IPS DF 6.9 (cell line): ENCODE measurements around the gene MAPT.

ENCODE experiments used
- DNase-seq: peaks from one replicate; pipeline ENCODE4 v3.0.0-alpha.2; 2013; ENCODE audit warnings: low read depth, low spot score
- H3K27ac ChIP-seq: one replicate; pipeline ENCODE4 v1.5.1; 2013; ENCODE audit warnings: low read length, control low read depth
- H3K27me3 ChIP-seq: 2 replicates; pipeline ENCODE4 v1.6.1; 2013; ENCODE audit warnings: mild to moderate bottlenecking, low read length; ENCODE audit not compliant: control insufficient read depth, insufficient read depth
- H3K36me3 ChIP-seq: 2 replicates; pipeline ENCODE4 v1.6.1; 2013; ENCODE audit warnings: low read length; ENCODE audit not compliant: control insufficient read depth, insufficient read depth
- H3K4me1 ChIP-seq: 2 replicates; pipeline ENCODE4 v1.6.1; 2013; ENCODE audit warnings: low read length; ENCODE audit not compliant: control insufficient read depth, insufficient read depth
- H3K4me3 ChIP-seq: 2 replicates; pipeline ENCODE4 v1.5.1; 2013; ENCODE audit warnings: mild to moderate bottlenecking, low read length
- H3K9me3 ChIP-seq: 2 replicates; pipeline ENCODE4 v1.6.1; 2013; ENCODE audit warnings: low read length, inconsistent platforms; ENCODE audit not compliant: control insufficient read depth, insufficient read depth
- WGBS: extraction: QIAGEN DNeasy Blood & Tissue Kit; methylation state at CpG from one replicate; pipeline ENCODE4 v1.1.7; 2013; ENCODE audit warnings: mixed read lengths, missing lambda C conversion rate; ENCODE audit not compliant: insufficient read length, insufficient coverage; 5-methylcytosine and 5-hydroxymethylcytosine counted together

The MAPT gene

DNA sequence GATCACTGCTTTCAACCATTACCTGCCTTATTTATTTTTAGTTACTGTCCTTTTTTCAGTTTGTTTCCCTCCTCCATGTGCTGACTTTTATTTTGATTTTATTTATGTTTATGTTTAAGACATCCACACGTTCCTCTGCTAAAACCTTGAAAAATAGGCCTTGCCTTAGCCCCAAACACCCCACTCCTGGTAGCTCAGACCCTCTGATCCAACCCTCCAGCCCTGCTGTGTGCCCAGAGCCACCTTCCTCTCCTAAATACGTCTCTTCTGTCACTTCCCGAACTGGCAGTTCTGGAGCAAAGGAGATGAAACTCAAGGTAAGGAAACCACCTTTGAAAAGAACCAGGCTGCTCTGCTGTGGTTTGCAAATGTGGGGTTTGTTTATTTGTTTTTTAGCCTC lies 95.4 kb downstream of the MAPT start:
- H3K4me1 ChIP-seq, result 0 out of 2 replicates have a peak, but pooled peaks cover 1% of the 10 kb centered on the region
- no CpG with 5 or more reads among the region's 3 CpGs for WGBS
- no peaks in the 10 kb centered on the region for H3K36me3 ChIP-seq

DNA sequence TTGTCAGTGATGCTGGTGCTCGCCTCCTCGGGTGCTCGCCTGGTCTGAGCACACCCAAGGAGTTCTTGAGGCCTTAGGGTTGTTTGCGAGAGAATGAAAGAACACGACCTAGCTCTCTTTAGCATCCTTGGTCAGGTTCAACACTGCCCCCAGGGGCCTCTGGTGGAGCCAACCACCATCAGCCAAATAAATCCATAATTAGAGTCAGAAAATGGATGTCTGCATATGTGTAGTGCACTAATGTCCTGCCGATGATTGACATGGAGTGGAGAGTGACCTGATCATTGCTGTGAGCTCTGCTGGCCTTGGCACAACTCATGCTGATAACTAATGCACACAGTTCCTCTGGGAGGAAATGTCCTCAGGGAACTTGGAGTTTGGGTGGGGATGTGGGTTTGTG lies 96.5 kb downstream of the MAPT start:
- Histone ChIP-seq H3K4me1 (0 out of 2 replicates have a peak, but pooled peaks cover 1% of the 10 kb centered on the region), H3K27me3 (no peaks in the 10 kb centered on the region), H3K36me3 (no peaks in the 10 kb centered on the region), H3K27ac (no peak overlapping the region), H3K4me3 (no peak overlapping the region), H3K9me3 (no peaks in the 10 kb centered on the region)
- no CpG with 5 or more reads among the region's 6 CpGs for WGBS
- no peak for DNase-seq

More for the DNA sequence above, 95.4 kb downstream of the MAPT start:
- Histone ChIP-seq H3K4me3 (no peak overlapping the region), H3K9me3 (no peaks in the 10 kb centered on the region), H3K27me3 (no peaks in the 10 kb centered on the region), H3K27ac (no peak overlapping the region)
- DNase-seq, result no peak

- Histone ChIP-seq H3K9me3 (no peaks in the 10 kb centered on the region), H3K27ac (no peak overlapping the region), H3K4me3 (no peak overlapping the region), H3K27me3 (no peaks in the 10 kb centered on the region), H3K36me3 (no peaks in the 10 kb centered on the region), H3K4me1 (0 out of 2 replicates have a peak, but pooled peaks cover 1% of the 10 kb centered on the region)
- no CpG with 5 or more reads among the region's 10 CpGs for WGBS
- no peak for DNase-seq
Observed at GRCh38 chr17:45991341-45991740, 97.0 kb downstream of the MAPT start.

DNA sequence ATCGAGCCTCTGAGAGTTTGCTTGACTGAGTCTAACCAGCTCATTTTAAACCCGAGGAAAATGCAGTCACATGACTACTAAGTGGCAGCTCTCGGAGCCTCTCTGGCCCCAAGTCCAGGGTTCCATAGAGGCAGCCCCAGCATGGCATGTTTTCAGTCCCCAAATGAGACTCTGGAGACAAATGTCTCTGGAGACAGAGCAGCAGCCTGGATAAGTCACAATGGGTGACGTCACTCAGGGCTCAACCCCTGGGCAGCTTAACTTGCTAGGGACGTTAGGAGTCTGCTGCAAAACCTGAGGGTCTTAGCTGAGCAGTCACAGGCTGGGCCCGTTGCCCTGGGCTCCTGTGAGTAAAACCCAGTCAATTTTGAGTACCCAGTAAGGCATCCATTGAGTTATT lies 97.8 kb downstream of the MAPT start:
- DNase-seq, result no peak
- H3K9me3 ChIP-seq, result no peaks in the 10 kb centered on the region
- H3K36me3 ChIP-seq, result no peaks in the 10 kb centered on the region
- no CpG with 5 or more reads among the region's 6 CpGs for WGBS
- no peak overlapping the region for H3K4me3 ChIP-seq
- H3K27me3 ChIP-seq, result no peaks in the 10 kb centered on the region
- H3K4me1 ChIP-seq, result 0 out of 2 replicates have a peak, but pooled peaks cover 1% of the 10 kb centered on the region
- H3K27ac ChIP-seq, result no peak overlapping the region

DNA sequence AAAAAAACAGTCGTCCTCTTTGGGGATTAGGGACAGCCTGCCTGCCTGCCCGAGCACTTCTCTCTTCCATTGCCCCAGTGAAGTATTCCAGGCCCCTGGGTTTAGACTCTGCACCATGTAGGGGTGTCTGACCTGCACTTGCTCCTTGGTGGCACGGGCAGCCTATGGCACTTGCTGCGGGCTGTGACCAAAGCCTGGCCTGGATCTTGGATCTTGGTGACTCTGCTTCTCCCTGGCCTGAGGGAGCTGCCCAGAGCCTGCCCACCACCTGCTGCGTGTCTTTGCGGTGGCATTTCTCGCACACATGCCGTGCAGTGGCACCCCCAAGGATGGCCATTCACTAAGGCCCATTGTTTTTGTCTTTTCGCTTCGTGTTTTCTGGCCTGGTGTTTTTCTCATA lies 98.5 kb downstream of the MAPT start:
- Histone ChIP-seq H3K4me1 (0 out of 2 replicates have a peak, but pooled peaks cover 1% of the 10 kb centered on the region), H3K9me3 (no peaks in the 10 kb centered on the region), H3K4me3 (no peak overlapping the region), H3K36me3 (no peaks in the 10 kb centered on the region), H3K27me3 (no peaks in the 10 kb centered on the region), H3K27ac (no peak overlapping the region)
- DNase-seq, result no peak
- no CpG with 5 or more reads among the region's 10 CpGs for WGBS

- Histone ChIP-seq H3K27me3 (no peaks in the 10 kb centered on the region), H3K4me1 (0 out of 2 replicates have a peak, but pooled peaks cover 1% of the 10 kb centered on the region), H3K36me3 (no peaks in the 10 kb centered on the region), H3K9me3 (no peaks in the 10 kb centered on the region), H3K27ac (no peak overlapping the region), H3K4me3 (no peak overlapping the region)
- no CpG with 5 or more reads among the region's 16 CpGs for WGBS
- no peak for DNase-seq
Observed at GRCh38 chr17:45993962-45994627, 99.7 kb downstream of the MAPT start.

DNA sequence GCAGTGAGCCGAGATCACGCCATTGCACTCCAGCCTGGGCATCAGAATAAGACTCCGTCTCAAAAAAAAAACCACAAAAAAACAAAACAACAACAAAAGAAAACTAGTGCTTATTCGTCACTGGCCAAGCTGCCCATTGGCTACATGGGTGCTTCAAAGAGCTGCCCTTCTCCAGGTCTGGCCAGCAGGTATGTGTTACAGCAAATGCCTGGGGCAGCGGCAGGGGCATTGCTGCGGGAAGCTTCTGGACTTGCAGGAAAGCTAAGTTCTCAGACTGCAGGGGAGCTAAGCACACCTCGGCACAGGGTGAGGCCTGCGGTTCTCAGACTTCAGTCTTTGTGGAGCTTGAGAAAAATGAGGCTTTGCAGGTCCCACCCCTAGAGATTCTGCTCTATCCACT lies 100.6 kb downstream of the MAPT start:
- Histone ChIP-seq H3K4me3 (no peak overlapping the region), H3K27ac (no peak overlapping the region), H3K36me3 (no peaks in the 10 kb centered on the region), H3K4me1 (0 out of 2 replicates have a peak, but pooled peaks cover 1% of the 10 kb centered on the region), H3K27me3 (no peaks in the 10 kb centered on the region), H3K9me3 (no peaks in the 10 kb centered on the region)
- WGBS, result no CpG with 5 or more reads among the region's 8 CpGs
- DNase-seq, result no peak

GRCh38 chr17:45995627-45996270 lies 101.4 kb downstream of the MAPT start:
- no peak overlapping the region for H3K4me3 ChIP-seq
- H3K27me3 ChIP-seq, result no peaks in the 10 kb centered on the region
- no peaks in the 10 kb centered on the region for H3K9me3 ChIP-seq
- 0 out of 2 replicates have a peak, but pooled peaks cover 1% of the 10 kb centered on the region for H3K4me1 ChIP-seq
- no peak overlapping the region for H3K27ac ChIP-seq
- WGBS, result no CpG with 5 or more reads among the region's 14 CpGs
- no peaks in the 10 kb centered on the region for H3K36me3 ChIP-seq
- DNase-seq, result no peak

DNA sequence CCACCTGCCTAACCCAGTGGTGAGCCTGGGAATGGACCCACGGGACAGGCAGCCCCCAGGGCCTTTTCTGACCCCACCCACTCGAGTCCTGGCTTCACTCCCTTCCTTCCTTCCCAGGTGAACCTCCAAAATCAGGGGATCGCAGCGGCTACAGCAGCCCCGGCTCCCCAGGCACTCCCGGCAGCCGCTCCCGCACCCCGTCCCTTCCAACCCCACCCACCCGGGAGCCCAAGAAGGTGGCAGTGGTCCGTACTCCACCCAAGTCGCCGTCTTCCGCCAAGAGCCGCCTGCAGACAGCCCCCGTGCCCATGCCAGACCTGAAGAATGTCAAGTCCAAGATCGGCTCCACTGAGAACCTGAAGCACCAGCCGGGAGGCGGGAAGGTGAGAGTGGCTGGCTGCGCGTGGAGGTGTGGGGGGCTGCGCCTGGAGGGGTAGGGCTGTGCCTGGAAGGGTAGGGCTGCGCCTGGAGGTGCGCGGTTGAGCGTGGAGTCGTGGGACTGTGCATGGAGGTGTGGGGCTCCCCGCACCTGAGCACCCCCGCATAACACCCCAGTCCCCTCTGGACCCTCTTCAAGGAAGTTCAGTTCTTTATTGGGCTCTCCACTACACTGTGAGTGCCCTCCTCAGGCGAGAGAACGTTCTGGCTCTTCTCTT lies 102.1 kb downstream of the MAPT start:
- Histone ChIP-seq H3K27ac (no peak overlapping the region), H3K4me1 (0 out of 2 replicates have a peak, but pooled peaks cover 1% of the 10 kb centered on the region)
- WGBS, result no CpG with 5 or more reads among the region's 31 CpGs

DNA sequence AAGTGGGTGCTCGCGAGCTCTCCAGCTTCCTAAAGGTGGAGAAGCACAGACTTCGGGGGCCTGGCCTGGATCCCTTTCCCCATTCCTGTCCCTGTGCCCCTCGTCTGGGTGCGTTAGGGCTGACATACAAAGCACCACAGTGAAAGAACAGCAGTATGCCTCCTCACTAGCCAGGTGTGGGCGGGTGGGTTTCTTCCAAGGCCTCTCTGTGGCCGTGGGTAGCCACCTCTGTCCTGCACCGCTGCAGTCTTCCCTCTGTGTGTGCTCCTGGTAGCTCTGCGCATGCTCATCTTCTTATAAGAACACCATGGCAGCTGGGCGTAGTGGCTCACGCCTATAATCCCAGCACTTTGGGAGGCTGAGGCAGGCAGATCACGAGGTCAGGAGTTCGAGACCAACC lies 102.8 kb downstream of the MAPT start:
- no peaks in the 10 kb centered on the region for H3K27me3 ChIP-seq
- no CpG with 5 or more reads among the region's 13 CpGs for WGBS
- 0 out of 2 replicates have a peak, but pooled peaks cover 1% of the 10 kb centered on the region for H3K4me1 ChIP-seq
- H3K4me3 ChIP-seq, result no peak overlapping the region
- no peaks in the 10 kb centered on the region for H3K9me3 ChIP-seq
- H3K36me3 ChIP-seq, result no peaks in the 10 kb centered on the region
- no peak for DNase-seq
- H3K27ac ChIP-seq, result no peak overlapping the region

More for the DNA sequence above, 102.1 kb downstream of the MAPT start:
- H3K36me3 ChIP-seq, result no peaks in the 10 kb centered on the region
- no peaks in the 10 kb centered on the region for H3K27me3 ChIP-seq
- DNase-seq, result no peak
- H3K4me3 ChIP-seq, result no peak overlapping the region
- H3K9me3 ChIP-seq, result no peaks in the 10 kb centered on the region
